Skin epidermis (tissue), 12 donors: ENCODE data around the gene DYDC1.

ENCODE experiments used
- H3K27ac ChIP-seq, 21 experiments: fragments of 200-600 bp; sonication (generic) in 11 of 21; one replicate each; pipeline ENCODE4 v1.5.0; 2020; ENCODE audit warnings: mild to moderate bottlenecking in 3 of 21, inconsistent platforms in 2 of 21, moderate library complexity in 2 of 21
- H3K4me3 ChIP-seq, 7 experiments: fragments of 200-600 bp; sonication (generic) in 2 of 7; one replicate each; pipeline ENCODE4 v1.5.0; 2020; ENCODE audit warnings: inconsistent platforms in 2 of 7, mild to moderate bottlenecking in 2 of 7, moderate library complexity in 1 of 7

Gene DYDC1

DNA sequence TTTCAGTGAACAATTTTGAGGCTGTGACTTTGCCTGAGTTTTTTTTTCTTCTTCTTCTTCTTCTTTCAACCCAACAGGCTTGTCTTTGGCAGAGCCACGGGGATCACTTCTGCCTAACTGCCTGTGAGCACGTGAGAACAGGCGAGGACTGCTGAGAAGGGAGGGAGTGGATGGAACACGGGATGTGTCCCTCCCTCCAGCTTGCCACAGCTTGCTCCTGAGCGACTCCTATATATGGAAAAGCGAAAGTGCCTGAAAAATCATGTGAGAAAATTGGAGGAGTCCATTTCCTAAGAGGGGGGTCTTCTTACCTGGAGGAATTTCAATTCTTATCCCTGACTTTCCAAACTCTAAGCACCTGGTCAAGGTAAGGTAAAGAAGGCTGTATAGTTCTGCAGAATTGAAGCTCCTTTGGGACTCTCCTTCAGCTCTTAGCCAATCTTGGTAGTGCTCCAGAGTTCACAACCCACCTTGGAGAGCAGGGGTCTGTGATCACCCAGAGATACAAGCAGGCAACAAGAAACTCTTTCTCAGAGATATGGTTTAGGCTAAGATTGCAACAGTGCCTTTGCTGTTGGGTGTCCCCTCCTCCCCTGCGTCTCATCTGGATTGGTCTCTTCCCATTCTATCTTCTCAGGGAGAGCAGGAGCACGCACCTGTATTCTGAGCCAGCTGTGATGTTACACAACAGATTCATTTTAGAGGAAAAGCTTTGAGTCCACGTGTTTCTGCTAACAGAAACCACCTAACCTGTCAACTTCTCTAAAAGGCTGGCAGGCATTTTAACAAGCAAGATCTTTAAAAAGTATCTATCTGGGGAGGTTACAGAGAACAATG, 66.9 kb downstream of the DYDC1 start, which contains the start of gene MAT1A:
Gene MAT1A (minus strand): TSS at position 208 of the 837 bp plus-strand sequence. CDS start 235 bp downstream, outside the sequence.
- peak within 1 kb of the TSS in 5 of 21 experiments; percentile 40 to 75 (median 57) for H3K27ac ChIP-seq
- H3K4me3 ChIP-seq = peak within 1 kb of the TSS in 1 of 7 experiments; percentile 15

DNA sequence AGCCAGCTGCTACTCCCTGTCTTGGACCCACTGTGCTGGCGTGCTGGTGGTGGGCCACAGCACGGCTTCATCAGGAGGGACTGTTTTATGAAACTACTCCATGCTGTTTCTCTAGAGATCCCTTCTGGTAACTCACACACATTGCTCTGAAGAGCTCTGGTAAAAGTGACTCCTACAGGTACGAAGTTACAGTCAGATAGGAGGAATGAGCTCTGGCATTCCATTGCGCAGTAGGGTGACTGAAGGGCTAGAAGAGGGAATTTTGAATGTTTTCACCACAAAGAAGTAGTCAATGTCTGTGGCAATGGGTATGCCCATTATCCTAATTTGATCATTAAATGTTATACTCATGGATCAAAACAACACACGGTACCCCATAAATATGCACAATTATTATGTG, 67.7 kb downstream of the DYDC1 start:
- no peak overlapping the region for H3K27ac ChIP-seq
- no peak overlapping the region for H3K4me3 ChIP-seq
